ENCODE data around the gene OLFM1.
"Not testable (repeated sequence)": the region's sequence is repeated elsewhere in the genome, so short reads cannot be mapped to it uniquely, and the experiment has no call there.

Gene OLFM1

GRCh38 chr9:135107581-135108235 lies 20.2 kb downstream of the OLFM1 start:
- DNase-seq (ENCODE audit: low spot score), result no peak

- no peak for DNase-seq (ENCODE audit: low spot score)
Measured at GRCh38 chr9:135108831-135109510, 21.5 kb downstream of the OLFM1 start.

- no peak for DNase-seq (ENCODE audit: low spot score)
Measured at GRCh38 chr9:135109650-135110049, 22.2 kb downstream of the OLFM1 start.

GRCh38 chr9:135110416-135110815 lies 22.9 kb downstream of the OLFM1 start:
- DNase-seq (ENCODE audit: low spot score), result no peak

- DNase-seq (ENCODE audit: low spot score), result not testable (repeated sequence)
Measured at GRCh38 chr9:135111600-135111999, 24.1 kb downstream of the OLFM1 start.

- DNase-seq (ENCODE audit: low spot score), result no peak
Measured at GRCh38 chr9:135116371-135116770, 28.9 kb downstream of the OLFM1 start.

- DNase-seq (ENCODE audit: low spot score), result no peak
Measured at GRCh38 chr9:135116881-135117280, 29.4 kb downstream of the OLFM1 start.

GRCh38 chr9:135117281-135117680 lies 29.8 kb downstream of the OLFM1 start:
- no peak for DNase-seq (ENCODE audit: low spot score)

- DNase-seq (ENCODE audit: low spot score), result no peak
Measured at GRCh38 chr9:135119496-135120064, 32.1 kb downstream of the OLFM1 start.

- no peak for DNase-seq (ENCODE audit: low spot score)
Measured at GRCh38 chr9:135120249-135120648, 32.8 kb downstream of the OLFM1 start.

- no peak for DNase-seq (ENCODE audit: low spot score)
Measured at GRCh38 chr9:135122316-135122715, 34.8 kb downstream of the OLFM1 start.

- DNase-seq (ENCODE audit: low spot score), result no peak
Measured at GRCh38 chr9:135123126-135123772, 35.8 kb downstream of the OLFM1 start.

- DNase-seq (ENCODE audit: low spot score), result no peak
Measured at GRCh38 chr9:135123773-135124134, 36.3 kb downstream of the OLFM1 start.

- DNase-seq (ENCODE audit: low spot score), result no peak
Measured at GRCh38 chr9:135126451-135127187, 39.2 kb downstream of the OLFM1 start.

- no peak for DNase-seq (ENCODE audit: low spot score)
Measured at GRCh38 chr9:135127718-135128670, 40.5 kb downstream of the OLFM1 start.

- DNase-seq (ENCODE audit: low spot score), result no peak
Measured at GRCh38 chr9:135129137-135129695, 41.7 kb downstream of the OLFM1 start.

GRCh38 chr9:135130207-135130976 lies 42.9 kb downstream of the OLFM1 start:
- no peak for DNase-seq (ENCODE audit: low spot score)

- DNase-seq (ENCODE audit: low spot score), result no peak
Measured at GRCh38 chr9:135131488-135131887, 44.0 kb downstream of the OLFM1 start.

- no peak for DNase-seq (ENCODE audit: low spot score)
Measured at GRCh38 chr9:135132008-135132407, 44.5 kb downstream of the OLFM1 start.

All from germinal center (tissue), 1 donor.